ENCODE data around the gene OR2T8. TPM values are rescaled to one million over a fixed set of nuclear protein-coding genes. Genes with fewer than 3 reads are reported as not detected.

Gene OR2T8
- total RNA-seq (not detected), polyA plus RNA-seq (not detected)

DNA sequence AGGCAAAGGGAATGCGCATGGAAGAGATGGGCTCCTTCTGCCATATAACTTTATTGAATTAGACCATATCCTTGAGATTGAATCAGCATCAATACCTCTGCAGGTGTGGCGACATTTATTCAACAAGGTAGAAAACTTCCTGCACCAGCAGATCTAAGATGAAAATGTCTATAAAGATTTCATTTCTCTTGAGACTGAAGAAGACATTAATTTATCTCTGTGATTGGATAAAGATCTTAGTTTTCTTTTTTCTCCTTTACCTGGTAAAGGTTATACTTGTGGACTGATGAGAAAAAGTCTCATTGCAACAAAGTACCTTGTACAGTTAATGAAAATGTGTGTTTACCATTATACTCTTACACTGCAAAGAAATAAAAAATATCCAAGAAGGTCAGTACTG, at the start of gene OR2T8:
Gene OR2T8 (plus strand): TSS at position 301 of the 400 bp plus-strand sequence. CDS start 766 bp downstream, outside the sequence.
- WGBS, result 89% methylated on average over 2 of the region's 2 CpGs
- DNase-seq (ENCODE audit: extremely low spot score), result no peak
- Histone ChIP-seq H3K36me3 (ENCODE audit: insufficient read depth) (no peaks in the 10 kb centered on the region), H3K4me3 (ENCODE audit: low read depth, low read length) (no peak within 1 kb of the TSS), H3K27ac (ENCODE audit: low read depth) (no peak within 1 kb of the TSS), H3K4me1 (ENCODE audit: insufficient read depth) (no peaks in the 10 kb centered on the region)

DNA sequence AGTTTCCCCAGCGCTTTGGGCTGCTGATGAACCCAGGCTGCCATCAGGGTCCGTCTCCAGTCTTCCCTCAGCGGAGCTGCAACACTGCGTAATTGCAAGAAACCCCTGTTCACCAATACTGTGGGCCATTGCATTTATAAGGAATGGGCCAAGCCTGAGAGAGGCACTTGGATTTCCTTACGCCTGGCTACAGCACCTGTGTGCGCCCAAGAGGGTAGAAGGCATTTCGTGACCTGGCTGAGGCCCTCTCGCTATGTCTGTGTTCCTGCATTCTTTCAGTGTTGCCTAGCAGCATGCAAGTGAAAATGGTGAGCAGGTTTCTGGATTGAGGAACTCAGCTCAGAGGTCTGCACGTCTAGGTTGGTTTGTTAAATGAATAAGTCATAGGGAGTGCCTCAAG, 36.7 kb upstream of the OR2T8 start:
- H3K4me1 ChIP-seq (ENCODE audit: insufficient read depth), result no peaks in the 10 kb centered on the region
- H3K4me3 ChIP-seq (ENCODE audit: low read depth, low read length), result no peak overlapping the region
- no peak overlapping the region for H3K27ac ChIP-seq (ENCODE audit: low read depth)
- H3K36me3 ChIP-seq (ENCODE audit: insufficient read depth), result no peaks in the 10 kb centered on the region
- DNase-seq (ENCODE audit: extremely low spot score), result no peak
- 87% methylated on average over 9 of the region's 9 CpGs for WGBS

DNA sequence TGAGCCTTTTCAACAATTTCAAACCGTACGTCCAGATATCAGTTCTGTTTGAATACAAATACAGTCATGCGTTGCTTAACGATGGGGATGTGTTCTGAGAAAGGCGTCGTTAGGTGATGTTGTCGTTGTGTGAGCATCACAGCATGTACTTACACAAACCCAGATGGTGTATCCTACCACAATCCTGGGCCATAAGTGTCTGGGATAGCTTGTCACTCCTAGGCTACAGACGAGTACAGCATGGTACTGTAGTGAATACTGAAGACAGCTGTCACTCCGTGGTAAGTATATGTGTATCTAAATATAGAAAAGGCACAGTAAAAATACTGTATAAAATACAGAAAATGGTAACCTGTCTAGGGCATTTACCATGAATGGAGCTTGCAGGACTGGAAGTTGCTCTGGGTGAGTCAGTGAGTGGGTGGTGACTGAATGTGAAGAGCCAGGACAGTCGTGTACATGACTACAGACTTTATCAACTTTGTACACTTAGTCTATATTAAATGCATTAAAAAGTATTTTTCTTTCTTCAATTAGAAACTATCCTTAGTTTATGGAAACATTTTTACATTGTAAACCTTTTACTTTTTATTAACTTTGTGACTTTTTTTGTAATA, 35.1 kb upstream of the OR2T8 start:
- H3K4me1 ChIP-seq (ENCODE audit: insufficient read depth), result no peaks in the 10 kb centered on the region
- no peak overlapping the region for H3K4me3 ChIP-seq (ENCODE audit: low read depth, low read length)
- DNase-seq (ENCODE audit: extremely low spot score), result no peak
- 87% methylated on average over 10 of the region's 10 CpGs for WGBS
- no peak overlapping the region for H3K27ac ChIP-seq (ENCODE audit: low read depth)
- no peaks in the 10 kb centered on the region for H3K36me3 ChIP-seq (ENCODE audit: insufficient read depth)

GRCh38 chr1:247895163-247895637, 24.9 kb upstream of the OR2T8 start, which contains the start of gene OR2W3:
OR2W3 (plus strand) TSS chr1:247895587; CDS start chr1:247895587, 0 bp downstream.
- no peaks in the 10 kb centered on the region for H3K36me3 ChIP-seq (ENCODE audit: insufficient read depth)
- no peak within 1 kb of the TSS for H3K4me3 ChIP-seq (ENCODE audit: low read depth, low read length)
- WGBS, result 41% methylated on average over 2 of the region's 2 CpGs
- no peak within 1 kb of the TSS for H3K27ac ChIP-seq (ENCODE audit: low read depth)
- DNase-seq (ENCODE audit: extremely low spot score), result no peak
- H3K4me1 ChIP-seq (ENCODE audit: insufficient read depth), result no peaks in the 10 kb centered on the region

- DNase-seq (ENCODE audit: extremely low spot score), result no peak
- Histone ChIP-seq H3K4me3 (ENCODE audit: low read depth, low read length) (no peak overlapping the region), H3K4me1 (ENCODE audit: insufficient read depth) (no peaks in the 10 kb centered on the region), H3K36me3 (ENCODE audit: insufficient read depth) (no peaks in the 10 kb centered on the region), H3K27ac (ENCODE audit: low read depth) (no peak overlapping the region)
- WGBS, result 89% methylated on average over 14 of the region's 14 CpGs
These were observed 24.1 kb upstream of the OR2T8 start for GRCh38 chr1:247895976-247896375.

DNA sequence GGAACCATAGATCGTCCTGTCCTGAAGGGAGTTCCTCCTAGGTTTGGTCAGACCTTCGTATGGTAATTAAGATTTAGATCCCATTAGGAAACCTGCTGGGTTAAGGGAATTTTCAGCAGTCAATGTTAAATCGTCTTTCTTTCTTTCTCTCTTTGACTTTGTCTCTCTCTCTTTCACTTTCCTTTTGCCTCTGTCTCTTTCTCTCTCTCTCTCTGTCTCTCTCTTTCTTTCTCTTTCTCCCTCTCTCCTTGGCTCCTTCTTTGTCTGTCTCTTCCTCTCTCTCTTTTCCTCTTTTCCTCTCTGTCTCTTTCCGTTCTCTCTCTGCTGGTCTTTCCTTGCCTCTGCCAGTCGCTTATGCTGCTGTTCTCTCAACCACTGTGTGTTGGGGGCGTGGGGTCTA, 15.9 kb upstream of the OR2T8 start:
- no peak for DNase-seq (ENCODE audit: extremely low spot score)
- Histone ChIP-seq H3K4me1 (ENCODE audit: insufficient read depth) (no peaks in the 10 kb centered on the region), H3K27ac (ENCODE audit: low read depth) (no peak overlapping the region), H3K36me3 (ENCODE audit: insufficient read depth) (no peaks in the 10 kb centered on the region), H3K4me3 (ENCODE audit: low read depth, low read length) (no peak overlapping the region)
- 84% methylated on average over 6 of the region's 6 CpGs for WGBS

DNA sequence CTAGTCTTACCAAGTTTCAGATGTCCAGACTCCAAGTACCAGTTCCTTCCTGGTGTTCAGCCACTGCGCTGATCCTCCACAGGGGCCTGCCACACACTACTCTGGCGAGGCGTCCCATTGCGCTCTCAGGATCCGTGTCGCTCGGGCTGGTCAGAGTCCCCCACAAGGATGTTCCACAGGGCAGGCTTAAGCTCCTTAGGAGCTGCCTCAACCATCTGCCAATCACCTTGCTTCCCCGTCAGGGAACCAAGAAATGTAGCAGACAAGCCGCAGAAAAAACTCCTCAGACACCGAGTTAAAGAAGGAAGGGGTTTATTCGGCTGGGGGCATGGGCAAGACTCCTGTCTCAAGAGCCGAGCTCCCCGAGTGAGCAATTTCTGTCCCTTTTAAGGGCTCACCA, 14.9 kb upstream of the OR2T8 start:
- Histone ChIP-seq H3K4me1 (ENCODE audit: insufficient read depth) (no peaks in the 10 kb centered on the region), H3K4me3 (ENCODE audit: low read depth, low read length) (no peak overlapping the region), H3K36me3 (ENCODE audit: insufficient read depth) (no peaks in the 10 kb centered on the region), H3K27ac (ENCODE audit: low read depth) (no peak overlapping the region)
- 89% methylated on average over 13 of the region's 13 CpGs for WGBS
- no peak for DNase-seq (ENCODE audit: extremely low spot score)

GRCh38 chr1:247905910-247906503, 14.0 kb upstream of the OR2T8 start:
- Histone ChIP-seq H3K4me3 (ENCODE audit: low read depth, low read length) (no peak overlapping the region), H3K27ac (ENCODE audit: low read depth) (no peak overlapping the region), H3K36me3 (ENCODE audit: insufficient read depth) (no peaks in the 10 kb centered on the region), H3K4me1 (ENCODE audit: insufficient read depth) (no peaks in the 10 kb centered on the region)
- DNase-seq (ENCODE audit: extremely low spot score), result no peak
- 72% methylated on average over 9 of the region's 9 CpGs for WGBS

- DNase-seq (ENCODE audit: extremely low spot score), result no peak
- H3K4me1 ChIP-seq (ENCODE audit: insufficient read depth), result no peaks in the 10 kb centered on the region
- no peak overlapping the region for H3K27ac ChIP-seq (ENCODE audit: low read depth)
- WGBS, result 50% methylated on average over 7 of the region's 7 CpGs
- H3K4me3 ChIP-seq (ENCODE audit: low read depth, low read length), result no peak overlapping the region
- H3K36me3 ChIP-seq (ENCODE audit: insufficient read depth), result no peaks in the 10 kb centered on the region
These were observed 13.5 kb upstream of the OR2T8 start for GRCh38 chr1:247906504-247907047.

DNA sequence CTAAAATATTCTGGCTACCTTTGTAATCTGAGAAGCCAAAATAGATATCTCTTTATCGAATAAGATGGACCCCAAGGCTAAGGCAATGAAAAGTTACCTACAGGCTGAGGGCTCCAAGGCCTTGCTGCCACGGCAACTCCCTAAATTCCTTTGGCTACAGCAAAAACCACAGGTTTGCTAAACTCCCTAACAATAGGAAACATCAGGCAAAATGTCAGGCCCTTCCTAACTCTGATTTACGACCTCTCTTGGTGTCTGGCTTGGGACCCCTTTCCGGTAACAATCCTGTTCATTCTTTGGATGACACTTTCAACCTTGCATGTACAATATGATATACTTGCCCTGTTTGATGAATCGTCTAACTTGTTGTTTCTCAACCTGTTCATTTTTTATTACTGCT, 11.3 kb upstream of the OR2T8 start:
- Histone ChIP-seq H3K27ac (ENCODE audit: low read depth) (no peak overlapping the region), H3K4me3 (ENCODE audit: low read depth, low read length) (no peak overlapping the region), H3K36me3 (ENCODE audit: insufficient read depth) (no peaks in the 10 kb centered on the region), H3K4me1 (ENCODE audit: insufficient read depth) (no peaks in the 10 kb centered on the region)
- DNase-seq (ENCODE audit: extremely low spot score), result no peak
- 78% methylated on average over 5 of the region's 5 CpGs for WGBS

- 79% methylated on average over 2 of the region's 2 CpGs for WGBS
- no peak for DNase-seq (ENCODE audit: extremely low spot score)
- no peaks in the 10 kb centered on the region for H3K36me3 ChIP-seq (ENCODE audit: insufficient read depth)
- H3K4me1 ChIP-seq (ENCODE audit: insufficient read depth), result no peaks in the 10 kb centered on the region
- no peak overlapping the region for H3K4me3 ChIP-seq (ENCODE audit: low read depth, low read length)
- no peak overlapping the region for H3K27ac ChIP-seq (ENCODE audit: low read depth)
These were observed 6.3 kb upstream of the OR2T8 start for GRCh38 chr1:247913786-247914185.

DNA sequence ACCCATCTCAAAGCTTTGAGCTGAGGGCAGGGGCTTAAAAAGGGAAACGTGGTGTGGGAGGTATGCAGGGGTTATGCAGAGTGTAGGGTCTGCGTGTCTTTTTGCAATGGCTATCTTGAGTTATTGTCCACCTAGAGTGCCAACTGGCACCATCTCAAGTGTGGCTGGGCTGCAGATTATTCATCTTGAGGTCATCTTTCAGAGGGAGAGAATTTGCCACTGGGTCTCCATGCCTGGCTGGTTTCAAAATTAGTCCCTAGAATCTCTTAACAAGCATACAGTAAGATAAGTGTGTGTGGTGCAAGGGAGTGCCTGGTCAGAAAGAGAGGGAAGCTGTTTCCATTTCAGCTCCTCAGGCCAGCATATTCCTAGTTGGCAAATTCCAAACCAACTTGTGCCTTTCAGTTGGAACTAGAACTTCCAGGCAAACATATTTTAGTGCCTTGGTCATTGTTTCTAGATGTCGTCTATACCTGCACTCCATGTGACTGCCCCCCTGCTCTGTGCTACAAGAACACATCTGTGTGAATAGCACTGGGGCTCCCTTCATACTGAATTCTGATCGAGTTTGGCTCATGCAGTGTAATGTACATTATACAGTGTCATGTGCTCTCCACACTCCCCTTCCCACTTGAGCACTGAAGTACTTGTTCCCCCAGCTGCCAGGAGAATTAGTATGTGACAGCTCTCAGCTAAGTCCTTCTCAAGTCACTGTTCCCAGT, 5.0 kb upstream of the OR2T8 start:
- WGBS, result 57% methylated on average over 4 of the region's 4 CpGs
- Histone ChIP-seq H3K27ac (ENCODE audit: low read depth) (no peak overlapping the region), H3K4me1 (ENCODE audit: insufficient read depth) (no peaks in the 10 kb centered on the region), H3K36me3 (ENCODE audit: insufficient read depth) (no peaks in the 10 kb centered on the region), H3K4me3 (ENCODE audit: low read depth, low read length) (no peak overlapping the region)
- DNase-seq (ENCODE audit: extremely low spot score), result no peak

- 62% methylated on average over 3 of the region's 3 CpGs for WGBS
- H3K4me3 ChIP-seq (ENCODE audit: low read depth, low read length), result no peak overlapping the region
These were observed 3.9 kb downstream of the OR2T8 start for GRCh38 chr1:247923941-247924340.

GRCh38 chr1:247924868-247925267, 4.8 kb downstream of the OR2T8 start, which contains the start of gene OR2AJ1:
OR2AJ1 (plus strand) TSS chr1:247924889; CDS start chr1:247933769, 8,880 bp downstream.
- DNase-seq (ENCODE audit: extremely low spot score), result no peak
- Histone ChIP-seq H3K4me3 (ENCODE audit: low read depth, low read length) (no peak within 1 kb of the TSS), H3K4me1 (ENCODE audit: insufficient read depth) (no peaks in the 10 kb centered on the region), H3K36me3 (ENCODE audit: insufficient read depth) (no peaks in the 10 kb centered on the region), H3K27ac (ENCODE audit: low read depth) (no peak within 1 kb of the TSS)
- WGBS, result 90% methylated on average over 9 of the region's 9 CpGs

More at GRCh38 chr1:247923941-247924340, 3.9 kb downstream of the OR2T8 start:
- no peaks in the 10 kb centered on the region for H3K36me3 ChIP-seq (ENCODE audit: insufficient read depth)
- no peak overlapping the region for H3K27ac ChIP-seq (ENCODE audit: low read depth)
- DNase-seq (ENCODE audit: extremely low spot score), result no peak
- H3K4me1 ChIP-seq (ENCODE audit: insufficient read depth), result no peaks in the 10 kb centered on the region
